GM21526 (cell line): ENCODE data around the gene PRDM5.

Source experiments
- ATAC-seq: cut with Tn5 transposase; IDR thresholded peaks from one replicate; pipeline ENCODE4 v1.9.1; 2021; ENCODE audit warnings: moderate library complexity; ENCODE audit not compliant: unreplicated experiment, low FRiP score

Gene PRDM5

DNA sequence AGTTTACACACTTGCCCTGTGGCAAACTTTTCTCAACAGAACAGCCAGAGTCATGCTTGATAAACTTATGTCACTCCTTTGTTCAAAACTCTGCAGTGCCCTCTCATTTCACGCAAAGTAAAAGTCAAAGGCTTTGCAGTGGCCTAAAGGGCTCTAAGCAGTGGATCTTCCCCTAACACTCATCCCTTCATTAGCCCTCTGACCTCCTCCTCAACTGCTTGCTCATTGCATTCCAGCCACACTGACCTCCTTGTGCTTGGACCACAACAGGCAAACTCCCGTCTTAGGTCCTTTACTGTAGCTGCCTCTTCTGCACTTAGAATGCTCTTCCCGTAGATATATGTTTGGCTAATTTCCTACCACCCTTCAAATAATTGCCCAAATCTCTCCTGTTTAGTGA, 5.6 kb downstream of the PRDM5 start:
- no peak for ATAC-seq

DNA sequence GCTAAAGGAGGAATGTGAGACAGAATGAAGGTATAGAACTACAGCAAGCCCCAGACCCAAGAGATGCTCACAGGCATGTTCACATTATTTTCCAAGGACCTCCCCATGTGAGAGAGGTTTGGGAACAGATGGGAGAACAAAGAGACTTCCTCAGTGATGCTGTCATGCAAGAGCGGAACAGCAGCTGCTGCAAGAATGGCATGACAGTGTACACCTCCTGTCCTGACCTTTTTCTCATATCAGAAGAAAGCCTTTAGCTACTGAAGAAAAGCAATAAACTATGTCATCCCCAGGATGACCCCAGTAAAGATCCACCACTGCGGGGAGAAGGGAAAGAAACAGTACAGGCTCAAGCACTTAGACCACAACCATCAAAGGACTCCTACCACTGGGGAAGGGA, 7.2 kb downstream of the PRDM5 start:
- no peak for ATAC-seq

DNA sequence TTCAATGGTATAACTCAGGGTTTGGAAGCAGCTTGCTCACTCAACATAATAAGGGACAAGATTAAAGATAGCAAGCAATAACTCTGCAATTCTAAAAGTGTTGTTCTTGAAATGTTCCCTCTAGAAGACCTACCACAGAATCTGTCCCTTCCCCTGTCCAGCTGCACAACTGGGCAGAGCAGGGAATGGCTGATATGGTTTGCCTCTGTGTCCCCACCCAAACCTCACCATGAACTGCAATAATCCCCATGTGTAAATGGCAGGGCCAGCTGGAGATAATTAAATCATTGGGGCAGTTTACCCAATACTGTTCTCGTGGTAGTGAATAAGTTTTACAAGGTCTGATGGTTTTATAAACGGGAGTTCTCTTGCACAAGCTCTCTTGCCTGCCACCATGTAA, 19.1 kb downstream of the PRDM5 start:
- ATAC-seq: no peak

DNA sequence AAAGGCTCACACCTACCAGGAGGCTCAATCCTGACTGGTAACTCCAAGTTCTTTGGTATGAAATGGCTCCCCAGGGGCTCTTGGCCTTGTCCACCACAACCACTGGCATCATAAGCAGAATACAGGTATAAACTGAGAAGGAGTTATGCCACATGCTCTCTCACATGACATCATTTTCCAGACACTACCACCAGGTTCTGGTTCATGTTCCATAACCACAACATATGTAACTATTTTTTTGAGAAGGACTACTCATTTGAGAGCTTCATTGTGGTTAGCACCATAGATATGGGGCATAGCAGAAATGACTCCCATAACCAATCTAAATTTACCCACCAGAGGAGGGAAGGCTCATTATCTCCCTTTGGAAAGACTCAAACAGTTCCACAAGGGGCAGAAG, 19.6 kb downstream of the PRDM5 start:
- no peak for ATAC-seq

DNA sequence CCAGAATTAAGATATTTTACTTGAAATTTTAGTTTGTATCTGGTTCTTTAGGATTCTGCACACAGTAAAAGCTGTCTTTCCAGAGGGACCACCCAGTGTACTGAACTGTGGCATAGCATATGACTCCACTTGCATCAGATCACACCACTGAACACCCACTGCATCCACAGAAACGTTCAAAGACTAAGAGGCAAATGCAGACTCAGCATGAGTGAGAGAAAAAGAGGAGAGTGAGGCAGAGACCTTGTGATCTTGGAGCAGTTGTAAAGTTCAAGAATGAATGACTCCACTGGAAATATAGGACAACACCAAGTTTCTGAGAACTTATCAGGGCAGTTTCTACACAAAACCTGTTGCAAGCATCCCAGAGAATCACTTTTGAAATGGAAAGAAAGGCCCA, 20.8 kb downstream of the PRDM5 start:
- ATAC-seq: no peak

DNA sequence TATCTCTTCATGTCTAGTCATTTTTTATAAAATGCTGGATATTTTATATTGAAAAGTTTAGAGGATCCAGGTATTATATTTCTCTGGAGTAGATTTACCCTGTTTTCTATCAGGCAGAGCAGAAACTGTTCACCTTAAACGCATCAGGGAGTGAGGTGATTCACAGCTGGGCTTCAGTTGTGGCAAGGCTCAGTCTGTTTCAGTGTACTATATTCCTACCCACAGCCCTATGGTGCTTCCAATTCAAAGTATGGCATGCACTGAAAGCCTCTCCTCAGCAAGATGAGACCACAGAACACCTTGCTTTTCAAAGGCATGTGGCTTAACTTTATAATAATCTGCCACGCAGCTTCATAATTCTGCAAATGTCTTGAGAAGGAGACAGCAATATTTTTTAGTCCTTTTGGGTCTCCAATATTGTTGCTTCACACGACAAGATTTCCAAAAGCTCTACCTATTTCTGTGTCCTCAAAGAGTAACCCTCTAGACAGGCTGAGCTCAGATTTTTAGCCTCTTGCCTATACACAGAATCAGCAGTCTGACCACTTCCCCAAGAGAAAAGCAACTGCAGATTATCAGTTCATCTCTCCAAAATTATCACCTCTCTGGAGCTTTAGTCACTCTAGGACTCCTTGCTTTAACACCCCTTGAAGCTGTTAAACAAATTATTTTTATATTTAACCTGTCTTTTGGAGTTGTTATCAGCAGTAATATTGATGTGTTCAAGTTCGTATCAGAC, 24.4 kb downstream of the PRDM5 start:
- ATAC-seq: no peak

DNA sequence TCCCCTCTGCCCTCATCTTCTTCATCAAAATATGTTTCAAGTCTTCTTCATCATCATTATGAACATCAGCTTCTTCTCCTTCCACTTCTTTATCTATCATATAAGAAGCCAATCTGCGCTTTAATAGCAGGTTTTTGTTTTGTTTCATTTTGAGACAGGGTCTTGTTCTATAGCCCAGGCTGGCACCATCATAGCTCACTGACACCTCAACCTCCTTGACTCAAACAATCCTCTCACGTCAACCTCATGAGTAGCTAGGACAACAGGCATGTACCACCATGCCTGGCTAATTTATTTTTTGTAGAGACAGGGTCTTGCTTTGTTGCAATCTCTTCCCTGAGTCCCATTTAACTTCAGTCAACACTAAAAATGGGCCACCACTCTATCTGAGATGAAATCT, 27.0 kb downstream of the PRDM5 start:
- ATAC-seq: no peak

DNA sequence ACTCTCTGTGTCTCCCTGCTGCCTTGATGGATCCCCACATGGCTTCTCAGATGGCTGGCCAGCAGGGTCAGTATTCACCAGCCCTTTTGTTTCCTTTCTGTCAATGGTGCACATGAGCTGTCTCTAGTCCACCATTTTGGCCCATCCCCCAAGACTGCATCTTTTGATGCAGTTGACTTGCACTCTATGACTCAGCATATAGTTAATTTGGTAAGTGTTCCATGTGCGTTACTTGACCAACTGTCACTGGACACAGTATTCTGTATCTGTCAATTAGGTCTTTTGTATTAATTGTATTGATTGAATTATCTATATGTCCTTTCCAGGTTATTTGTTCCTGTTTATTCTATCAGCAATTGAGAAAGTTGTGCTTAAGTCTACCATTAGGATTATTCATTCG, 29.2 kb downstream of the PRDM5 start:
- no peak for ATAC-seq

DNA sequence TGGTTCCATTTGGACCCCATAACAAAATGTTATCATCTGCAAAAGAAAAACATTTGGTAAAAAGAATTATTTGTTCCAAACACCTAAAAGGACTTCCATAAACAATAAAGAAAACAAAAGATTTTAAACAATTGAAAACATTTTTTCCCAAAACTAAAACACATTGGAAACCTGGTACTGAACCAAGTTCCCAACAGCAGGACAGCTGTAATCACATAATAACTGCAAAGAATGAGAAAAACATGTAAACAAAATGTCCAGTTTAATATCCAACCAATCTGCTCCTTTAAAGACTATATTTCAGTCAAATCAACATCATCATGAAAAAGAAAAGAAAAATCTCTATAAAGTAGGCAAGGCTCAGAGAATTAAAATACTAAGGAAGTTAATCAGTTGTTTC, 36.3 kb downstream of the PRDM5 start:
- no peak for ATAC-seq

DNA sequence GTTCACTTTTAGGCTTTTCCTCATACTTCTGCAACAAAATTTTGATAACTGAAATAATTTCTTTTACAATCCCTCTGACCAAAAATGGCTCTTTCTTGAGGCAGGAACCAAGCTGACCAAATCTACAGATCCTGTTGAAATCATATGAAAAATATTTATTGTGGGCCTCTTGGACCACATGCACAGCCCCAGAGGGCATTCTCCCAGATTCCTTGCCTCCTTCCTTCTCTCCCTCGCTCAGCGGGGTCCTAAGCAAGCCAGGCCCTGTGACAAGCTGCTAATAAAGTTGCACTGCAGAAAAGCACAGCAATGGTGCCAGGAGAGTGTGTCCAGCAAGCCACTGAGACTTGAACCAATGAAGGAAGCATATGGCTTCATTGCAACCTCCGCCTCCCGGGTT, 40.7 kb downstream of the PRDM5 start:
- ATAC-seq: no peak

DNA sequence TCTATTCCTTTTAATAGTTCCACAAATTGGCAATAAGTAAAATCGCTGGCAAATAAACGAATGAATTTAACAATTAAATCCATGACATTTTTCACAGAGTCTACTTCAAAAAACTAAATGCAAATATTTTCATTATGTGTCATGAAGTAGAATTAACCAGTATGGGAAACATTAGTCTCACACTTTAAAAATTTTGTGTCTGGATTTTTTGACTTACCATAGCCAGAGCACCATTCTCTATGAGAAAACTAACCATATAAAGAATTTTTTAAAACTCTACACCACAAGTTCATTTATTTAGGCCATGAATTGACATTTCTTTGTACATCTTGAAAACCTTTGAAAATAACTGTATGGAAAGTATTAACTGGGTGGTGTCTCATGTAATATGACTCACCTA, 41.2 kb downstream of the PRDM5 start:
- ATAC-seq: no peak

DNA sequence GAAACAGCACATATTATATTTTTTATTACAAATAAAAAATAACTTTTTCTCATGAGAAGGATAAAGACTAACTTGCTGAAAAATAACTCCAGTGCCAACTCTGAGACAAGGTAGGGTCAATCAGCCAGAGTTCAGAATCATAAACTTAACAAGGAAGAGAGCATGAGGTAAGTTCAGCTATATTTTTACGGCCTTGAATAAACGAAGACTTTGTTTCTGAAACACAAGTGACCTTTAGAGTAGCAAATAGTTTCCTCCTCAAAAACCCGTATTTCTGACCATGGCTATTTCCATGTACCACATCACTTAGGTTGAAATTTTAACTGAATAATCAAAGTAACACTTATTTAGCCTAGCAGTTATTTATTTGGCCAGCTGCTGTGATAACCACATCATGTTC, 45.5 kb downstream of the PRDM5 start:
- ATAC-seq: no peak

DNA sequence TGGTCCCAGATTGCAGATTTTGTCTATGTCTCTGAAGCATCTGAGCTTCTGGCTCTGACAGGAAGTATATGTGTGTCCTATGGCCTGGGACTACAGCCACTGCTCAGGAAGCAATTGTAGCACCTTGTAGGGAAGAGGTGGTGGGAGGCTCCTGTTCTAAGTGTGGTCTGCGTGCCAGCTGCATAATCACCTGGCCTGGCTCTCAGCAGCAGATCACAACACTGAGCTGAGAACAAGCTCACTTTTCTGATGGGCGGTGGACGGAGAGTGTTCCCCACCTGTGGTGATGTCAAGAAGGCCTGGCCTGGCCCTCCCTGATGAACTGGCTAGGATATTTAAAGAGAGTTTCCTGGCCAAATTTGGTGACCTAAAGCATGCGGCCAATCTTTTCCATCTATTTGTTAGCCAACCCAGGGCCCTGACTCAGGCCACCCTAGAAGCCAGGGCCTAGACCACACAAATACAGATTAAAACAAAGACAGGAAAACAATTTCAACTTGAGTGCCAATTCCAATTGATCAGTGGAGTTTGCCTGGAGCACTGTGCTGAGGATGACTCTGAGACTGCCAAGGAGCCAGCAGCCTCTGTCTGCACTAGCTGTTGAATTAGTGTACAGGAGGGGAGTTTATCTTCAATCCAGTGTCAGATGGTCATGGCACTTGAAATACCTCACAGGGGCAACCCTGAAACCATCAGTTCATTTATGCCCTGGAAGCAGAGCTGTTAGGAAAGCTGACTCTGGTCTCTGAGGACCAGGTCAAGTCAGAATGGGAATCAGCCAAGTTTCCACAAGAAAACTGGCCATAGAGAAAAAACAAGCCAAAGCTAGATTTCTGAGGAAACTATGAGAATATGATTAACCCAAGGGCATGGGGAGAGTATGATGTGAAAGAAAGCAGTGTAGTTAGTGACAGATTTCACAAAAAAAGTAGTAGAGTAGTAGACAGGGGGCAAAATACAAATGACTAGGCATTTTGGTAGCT, 47.4 kb downstream of the PRDM5 start:
- ATAC-seq: no peak

DNA sequence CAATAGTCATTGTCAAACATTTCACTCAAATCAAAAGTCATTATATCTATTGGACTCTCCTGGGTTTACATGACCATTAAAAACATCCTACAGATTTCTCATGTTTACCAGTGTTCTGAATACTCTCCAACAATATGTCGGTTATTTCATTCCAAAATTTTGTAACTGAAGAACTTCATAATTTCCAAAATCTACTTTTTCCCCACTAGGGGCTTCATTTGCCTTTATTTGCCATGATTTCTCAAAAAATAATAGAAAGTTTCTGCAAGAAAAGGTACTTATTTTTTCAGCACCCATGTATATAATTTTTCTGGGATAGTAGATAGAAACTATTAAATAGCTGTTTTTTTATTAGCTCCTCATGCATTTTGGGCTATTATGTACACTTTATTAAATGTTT, 49.0 kb downstream of the PRDM5 start:
- ATAC-seq: no peak

DNA sequence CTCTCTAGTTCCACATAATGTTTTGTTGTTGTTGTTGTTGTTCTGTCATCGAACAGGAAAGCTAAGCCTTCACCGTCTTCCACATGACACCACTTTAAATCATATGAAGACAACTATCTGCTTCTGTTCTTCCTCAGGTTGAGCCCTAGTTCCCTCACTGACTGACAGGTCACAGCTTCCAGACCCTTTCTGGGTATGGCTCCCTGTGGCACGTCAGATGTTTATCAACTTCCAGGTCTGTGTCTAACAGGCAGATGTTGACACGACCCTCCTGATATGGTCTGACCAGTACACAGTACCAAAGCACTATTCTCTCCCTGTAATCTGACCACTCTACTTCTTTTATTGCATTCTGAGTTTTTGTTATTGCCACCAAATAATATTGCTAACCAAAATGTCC, 51.4 kb downstream of the PRDM5 start:
- no peak for ATAC-seq

DNA sequence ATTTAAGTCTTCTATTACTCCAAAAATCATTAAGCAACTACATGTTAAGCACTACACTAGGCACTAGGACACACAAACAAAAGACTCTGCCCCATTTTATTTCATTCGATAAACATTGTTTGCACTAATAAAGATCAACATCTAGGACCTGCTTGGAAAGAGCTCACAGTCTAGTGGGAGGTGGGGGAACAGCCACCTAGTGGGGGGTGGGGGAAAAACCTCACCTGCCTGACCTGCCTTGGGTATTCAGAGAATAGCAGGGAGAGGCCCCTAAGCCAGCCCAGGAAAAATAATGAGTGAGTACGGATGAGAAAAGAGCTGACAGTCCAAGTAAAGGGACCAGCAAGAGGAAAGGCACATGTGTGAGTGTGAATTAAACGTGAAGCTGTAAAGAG, 52.2 kb downstream of the PRDM5 start:
- ATAC-seq: no peak

DNA sequence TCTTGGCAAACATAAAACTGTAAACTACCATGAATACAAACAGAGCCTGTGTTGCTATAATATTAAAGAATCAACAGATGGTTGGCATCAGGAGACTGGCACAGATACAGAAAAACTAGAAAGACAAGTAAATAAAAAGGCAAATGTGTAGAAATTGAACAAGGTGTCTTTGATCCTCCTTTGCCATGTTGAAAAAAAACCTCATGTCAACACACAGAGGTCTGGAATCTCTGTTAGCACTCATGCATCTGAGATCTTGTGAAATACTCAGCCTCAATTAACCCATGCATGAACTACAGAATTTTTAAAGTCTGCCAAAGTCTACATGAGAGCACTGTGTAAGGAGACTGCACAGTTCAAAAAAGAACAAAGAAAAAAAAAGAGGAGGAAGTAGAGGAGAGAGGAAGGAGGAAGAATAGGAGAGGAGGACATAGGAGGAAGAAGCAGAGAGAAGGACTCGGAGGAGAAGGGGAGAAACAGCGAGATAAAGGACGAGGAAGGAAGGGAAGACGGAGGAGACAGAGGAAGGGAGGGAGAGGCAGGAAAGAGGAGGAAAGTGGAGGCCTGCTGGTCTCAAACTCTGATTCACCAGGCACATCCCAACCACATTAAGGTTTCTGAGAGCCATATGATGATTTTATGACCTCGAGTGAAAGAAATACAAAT, 52.8 kb downstream of the PRDM5 start:
- no peak for ATAC-seq

DNA sequence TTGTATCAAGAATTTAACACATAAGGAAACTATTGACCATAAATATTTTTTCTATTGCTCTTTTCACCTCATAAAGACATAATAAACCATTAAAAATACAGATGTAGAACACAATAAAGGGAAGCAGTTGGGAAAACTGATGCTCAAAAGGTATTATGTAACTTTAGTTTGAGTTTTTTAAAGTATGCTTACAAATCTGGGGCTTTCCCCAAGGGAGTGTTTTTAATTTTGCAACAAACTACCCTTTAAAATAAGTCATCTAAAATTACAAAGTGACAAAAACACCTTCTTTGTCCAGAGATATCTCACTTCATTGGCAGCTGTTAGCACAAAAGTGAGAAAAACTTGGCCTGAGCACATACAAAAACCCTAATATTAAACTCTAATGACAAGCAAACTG, 55.0 kb downstream of the PRDM5 start:
- no peak for ATAC-seq

DNA sequence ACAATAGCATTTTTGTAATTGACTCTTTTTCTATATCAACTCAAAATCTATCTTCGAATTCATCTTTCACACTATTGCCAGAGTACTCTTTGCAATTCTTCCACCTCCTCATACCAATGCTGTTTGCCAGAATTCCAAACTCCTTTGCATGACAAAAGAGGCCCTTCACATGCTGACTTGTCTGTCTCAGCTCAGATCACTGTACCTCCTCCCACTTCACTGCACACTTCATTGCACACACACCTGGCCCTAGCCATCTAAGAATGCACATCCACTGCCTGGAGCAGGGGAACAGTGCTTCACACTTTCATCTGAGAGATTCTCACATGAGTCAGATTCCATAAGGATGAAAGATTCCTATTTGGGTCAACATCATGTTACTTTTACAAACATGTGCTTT, 56.5 kb downstream of the PRDM5 start:
- ATAC-seq: peak; percentile 84

DNA sequence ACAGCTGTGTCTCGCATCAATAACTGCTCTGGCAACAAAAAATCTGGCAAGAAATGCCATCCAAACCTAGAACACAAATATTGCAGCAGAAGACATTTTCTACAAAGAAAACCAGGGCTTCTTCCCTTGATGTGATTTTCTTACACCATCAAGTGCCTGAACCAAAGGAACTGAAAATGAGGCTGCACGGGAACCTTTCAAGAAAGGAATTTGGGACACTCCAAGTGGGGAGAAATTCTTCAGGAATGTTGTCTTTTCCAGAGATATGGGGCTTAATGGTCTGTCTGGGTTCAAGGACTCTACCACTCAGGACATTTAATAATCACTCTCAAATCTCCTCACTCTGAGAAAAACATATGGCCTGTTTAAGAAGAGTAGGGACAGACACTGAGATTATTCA, 57.6 kb downstream of the PRDM5 start:
- no peak for ATAC-seq

DNA sequence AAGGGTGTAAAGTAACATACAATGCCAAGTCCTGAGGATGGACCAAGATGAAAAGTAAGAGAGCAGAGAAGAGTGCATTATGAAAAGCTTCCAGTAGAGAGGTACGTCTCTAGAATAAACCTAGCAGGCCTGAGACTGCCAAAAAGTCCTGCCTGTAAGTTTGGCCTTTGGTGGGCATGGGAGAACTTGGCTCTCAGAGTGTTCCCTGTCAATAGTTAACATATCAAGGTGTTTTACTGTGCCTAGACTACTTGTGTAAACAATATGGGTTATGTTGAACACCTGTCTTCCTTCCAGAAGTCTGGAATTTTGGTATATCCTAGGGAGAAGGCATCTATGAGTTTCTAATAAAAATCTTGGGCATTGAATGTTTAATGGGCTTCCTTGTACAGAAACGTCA, 60.1 kb downstream of the PRDM5 start:
- ATAC-seq: no peak
